ENCODE data around the gene NADK.

Gene NADK

GRCh38 chr1:1794999-1795398 lies 16.7 kb upstream of the NADK start:
- H3K9me3 ChIP-seq (replicated peaks in 1 of 2; ENCODE audit: control insufficient read depth in 2 of 2, insufficient read depth in 1 of 2, low read depth in 1 of 2, low read length in 2 of 2) = peaks cover 0 to 4% of the 10 kb centered on the region in 2 donors
- no peak overlapping the region for H2BK15ac ChIP-seq (ENCODE audit: low read length)
- no peak overlapping the region for H3K27ac ChIP-seq (replicated peaks; ENCODE audit: low read length)
- H3K27me3 ChIP-seq (ENCODE audit: control insufficient read depth in 3 of 3, insufficient read depth in 3 of 3, low read depth in 1 of 3, low read length in 3 of 3) = no peaks in the 10 kb centered on the region
- no peak overlapping the region for H3K4me3 ChIP-seq (ENCODE audit: low read length in 2 of 2)
- no peaks in the 10 kb centered on the region for H3K4me1 ChIP-seq (ENCODE audit: control insufficient read depth in 2 of 2, insufficient read depth in 1 of 2, low read depth in 1 of 2, low read length in 2 of 2)
- H2BK5ac ChIP-seq (ENCODE audit: low read length) = no peak overlapping the region
- H4K8ac ChIP-seq (ENCODE audit: low read depth, low read length) = no peak overlapping the region
- no peak overlapping the region for H2AK5ac ChIP-seq (ENCODE audit: low read depth, low read length)
- DNase-seq (ENCODE audit: low spot score) = no peak
- H2BK120ac ChIP-seq (ENCODE audit: low read depth, low read length) = no peak overlapping the region
- no peak overlapping the region for H3K14ac ChIP-seq (ENCODE audit: low read length)
- no peak overlapping the region for H3K23ac ChIP-seq (ENCODE audit: low read depth, low read length, poor library complexity)
- no peak overlapping the region for H3K4ac ChIP-seq (ENCODE audit: low read length)
- WGBS, 2 donors (ENCODE audit: extremely low coverage in 2 of 2, insufficient read length in 2 of 2, insufficient replicate concordance in 1 of 2) = no CpG with 5 or more reads among the region's 10 CpGs
- no peak overlapping the region for H2BK12ac ChIP-seq (ENCODE audit: low read length)
- no peak overlapping the region for H3K18ac ChIP-seq (ENCODE audit: low read length)
- H3K9ac ChIP-seq (ENCODE audit: low read depth, low read length, poor library complexity) = no peak overlapping the region
- H3K4me2 ChIP-seq (ENCODE audit: insufficient read depth, low read length, poor library complexity, severe bottlenecking) = no peak overlapping the region
- H4K91ac ChIP-seq (ENCODE audit: low read depth, low read length, poor library complexity) = no peak overlapping the region
- peaks cover 14% of the 10 kb centered on the region for H3K79me1 ChIP-seq (ENCODE audit: low read depth, low read length)
- peaks cover 58 to 95% of the 10 kb centered on the region in 2 donors for H3K36me3 ChIP-seq (replicated peaks in 1 of 2; ENCODE audit: control insufficient read depth in 2 of 2, insufficient read depth in 2 of 2, low read length in 2 of 2)
- H2AFZ ChIP-seq (ENCODE audit: low read length) = no peak overlapping the region

- H2AFZ ChIP-seq (ENCODE audit: low read length) = no peak overlapping the region
- no peaks in the 10 kb centered on the region for H3K27me3 ChIP-seq (ENCODE audit: control insufficient read depth in 3 of 3, insufficient read depth in 3 of 3, low read depth in 1 of 3, low read length in 3 of 3)
- H2BK15ac ChIP-seq (ENCODE audit: low read length) = no peak overlapping the region
- H3K23ac ChIP-seq (ENCODE audit: low read depth, low read length, poor library complexity) = no peak overlapping the region
- no peak overlapping the region for H2BK120ac ChIP-seq (ENCODE audit: low read depth, low read length)
- peaks cover 14% of the 10 kb centered on the region for H3K79me1 ChIP-seq (ENCODE audit: low read depth, low read length)
- no peak overlapping the region for H3K14ac ChIP-seq (ENCODE audit: low read length)
- H3K4me2 ChIP-seq (ENCODE audit: insufficient read depth, low read length, poor library complexity, severe bottlenecking) = no peak overlapping the region
- peaks cover 60 to 98% of the 10 kb centered on the region in 2 donors for H3K36me3 ChIP-seq (replicated peaks in 1 of 2; ENCODE audit: control insufficient read depth in 2 of 2, insufficient read depth in 2 of 2, low read length in 2 of 2)
- no peak overlapping the region for H3K4me3 ChIP-seq (ENCODE audit: low read length in 2 of 2)
- H3K27ac ChIP-seq (replicated peaks; ENCODE audit: low read length) = no peak overlapping the region
- H3K9me3 ChIP-seq (replicated peaks in 1 of 2; ENCODE audit: control insufficient read depth in 2 of 2, insufficient read depth in 1 of 2, low read depth in 1 of 2, low read length in 2 of 2) = peaks cover 0 to 4% of the 10 kb centered on the region in 2 donors
- DNase-seq (ENCODE audit: low spot score) = no peak
- H4K91ac ChIP-seq (ENCODE audit: low read depth, low read length, poor library complexity) = no peak overlapping the region
- WGBS, 2 donors (ENCODE audit: extremely low coverage in 2 of 2, insufficient read length in 2 of 2, insufficient replicate concordance in 1 of 2) = no CpG with 5 or more reads among the region's 17 CpGs
- no peak overlapping the region for H2AK5ac ChIP-seq (ENCODE audit: low read depth, low read length)
- no peak overlapping the region for H4K8ac ChIP-seq (ENCODE audit: low read depth, low read length)
- H2BK12ac ChIP-seq (ENCODE audit: low read length) = no peak overlapping the region
- no peak overlapping the region for H2BK5ac ChIP-seq (ENCODE audit: low read length)
- H3K4ac ChIP-seq (ENCODE audit: low read length) = no peak overlapping the region
- no peaks in the 10 kb centered on the region for H3K4me1 ChIP-seq (ENCODE audit: control insufficient read depth in 2 of 2, insufficient read depth in 1 of 2, low read depth in 1 of 2, low read length in 2 of 2)
- H3K9ac ChIP-seq (ENCODE audit: low read depth, low read length, poor library complexity) = peak overlapping the region; percentile 54
- H3K18ac ChIP-seq (ENCODE audit: low read length) = no peak overlapping the region
Measured at GRCh38 chr1:1793481-1794244, 15.4 kb upstream of the NADK start.

GRCh38 chr1:1788646-1789431 lies 10.6 kb upstream of the NADK start:
- Histone ChIP-seq H3K9ac (ENCODE audit: low read depth, low read length, poor library complexity) (no peak overlapping the region), H3K36me3 (replicated peaks in 1 of 2; ENCODE audit: control insufficient read depth in 2 of 2, insufficient read depth in 2 of 2, low read length in 2 of 2) (peaks cover 66 to 92% of the 10 kb centered on the region in 2 donors)
- no peak for DNase-seq (ENCODE audit: low spot score)

GRCh38 chr1:1788136-1788535 lies 9.9 kb upstream of the NADK start:
- DNase-seq (ENCODE audit: low spot score) = no peak
- no peak overlapping the region for H3K14ac ChIP-seq (ENCODE audit: low read length)
- H2AK5ac ChIP-seq (ENCODE audit: low read depth, low read length) = no peak overlapping the region
- H3K4ac ChIP-seq (ENCODE audit: low read length) = no peak overlapping the region
- H3K27ac ChIP-seq (replicated peaks; ENCODE audit: low read length) = no peak overlapping the region
- H2BK5ac ChIP-seq (ENCODE audit: low read length) = no peak overlapping the region
- peaks cover 0 to 2% of the 10 kb centered on the region in 2 donors for H3K9me3 ChIP-seq (replicated peaks in 1 of 2; ENCODE audit: control insufficient read depth in 2 of 2, insufficient read depth in 1 of 2, low read depth in 1 of 2, low read length in 2 of 2)
- no peak overlapping the region for H2BK15ac ChIP-seq (ENCODE audit: low read length)
- no peak overlapping the region for H2BK12ac ChIP-seq (ENCODE audit: low read length)
- H3K79me1 ChIP-seq (ENCODE audit: low read depth, low read length) = no peaks in the 10 kb centered on the region
- no peak overlapping the region for H4K8ac ChIP-seq (ENCODE audit: low read depth, low read length)
- no peak overlapping the region for H4K91ac ChIP-seq (ENCODE audit: low read depth, low read length, poor library complexity)
- no peak overlapping the region for H3K4me3 ChIP-seq (ENCODE audit: low read length in 2 of 2)
- no peak overlapping the region for H3K9ac ChIP-seq (ENCODE audit: low read depth, low read length, poor library complexity)
- no peak overlapping the region for H3K18ac ChIP-seq (ENCODE audit: low read length)
- WGBS, 2 donors (ENCODE audit: extremely low coverage in 2 of 2, insufficient read length in 2 of 2, insufficient replicate concordance in 1 of 2) = no CpG with 5 or more reads among the region's 7 CpGs
- no peak overlapping the region for H3K23ac ChIP-seq (ENCODE audit: low read depth, low read length, poor library complexity)
- H3K36me3 ChIP-seq (replicated peaks in 1 of 2; ENCODE audit: control insufficient read depth in 2 of 2, insufficient read depth in 2 of 2, low read length in 2 of 2) = peaks cover 60 to 89% of the 10 kb centered on the region in 2 donors
- H3K4me1 ChIP-seq (ENCODE audit: control insufficient read depth in 2 of 2, insufficient read depth in 1 of 2, low read depth in 1 of 2, low read length in 2 of 2) = peaks cover 0 to 2% of the 10 kb centered on the region in 2 donors
- no peak overlapping the region for H2AFZ ChIP-seq (ENCODE audit: low read length)
- H3K4me2 ChIP-seq (ENCODE audit: insufficient read depth, low read length, poor library complexity, severe bottlenecking) = no peak overlapping the region
- no peak overlapping the region for H2BK120ac ChIP-seq (ENCODE audit: low read depth, low read length)
- no peaks in the 10 kb centered on the region for H3K27me3 ChIP-seq (ENCODE audit: control insufficient read depth in 3 of 3, insufficient read depth in 3 of 3, low read depth in 1 of 3, low read length in 3 of 3)

More at GRCh38 chr1:1788646-1789431, 10.6 kb upstream of the NADK start:
- H2BK120ac ChIP-seq (ENCODE audit: low read depth, low read length) = no peak overlapping the region
- no peak overlapping the region for H3K4me3 ChIP-seq (ENCODE audit: low read length in 2 of 2)
- H3K4me1 ChIP-seq (ENCODE audit: control insufficient read depth in 2 of 2, insufficient read depth in 1 of 2, low read depth in 1 of 2, low read length in 2 of 2) = no peaks in the 10 kb centered on the region
- H3K23ac ChIP-seq (ENCODE audit: low read depth, low read length, poor library complexity) = no peak overlapping the region
- H4K91ac ChIP-seq (ENCODE audit: low read depth, low read length, poor library complexity) = no peak overlapping the region
- no peak overlapping the region for H3K4ac ChIP-seq (ENCODE audit: low read length)
- H3K79me1 ChIP-seq (ENCODE audit: low read depth, low read length) = peaks cover 1% of the 10 kb centered on the region
- no peak overlapping the region for H2BK15ac ChIP-seq (ENCODE audit: low read length)
- H3K27ac ChIP-seq (replicated peaks; ENCODE audit: low read length) = no peak overlapping the region
- no peak overlapping the region for H2AK5ac ChIP-seq (ENCODE audit: low read depth, low read length)
- H3K18ac ChIP-seq (ENCODE audit: low read length) = no peak overlapping the region
- H2AFZ ChIP-seq (ENCODE audit: low read length) = no peak overlapping the region
- no peak overlapping the region for H2BK5ac ChIP-seq (ENCODE audit: low read length)
- WGBS, 2 donors (ENCODE audit: extremely low coverage in 2 of 2, insufficient read length in 2 of 2, insufficient replicate concordance in 1 of 2) = no CpG with 5 or more reads among the region's 25 CpGs
- H3K27me3 ChIP-seq (ENCODE audit: control insufficient read depth in 3 of 3, insufficient read depth in 3 of 3, low read depth in 1 of 3, low read length in 3 of 3) = no peaks in the 10 kb centered on the region
- no peak overlapping the region for H3K4me2 ChIP-seq (ENCODE audit: insufficient read depth, low read length, poor library complexity, severe bottlenecking)
- no peak overlapping the region for H2BK12ac ChIP-seq (ENCODE audit: low read length)
- no peak overlapping the region for H4K8ac ChIP-seq (ENCODE audit: low read depth, low read length)
- peaks cover 0 to 2% of the 10 kb centered on the region in 2 donors for H3K9me3 ChIP-seq (replicated peaks in 1 of 2; ENCODE audit: control insufficient read depth in 2 of 2, insufficient read depth in 1 of 2, low read depth in 1 of 2, low read length in 2 of 2)
- H3K14ac ChIP-seq (ENCODE audit: low read length) = no peak overlapping the region

All from neuronal stem cell (in vitro differentiated cells).